HG03457 (cell line): Measurements from ENCODE around the gene GPX5.

Source experiments
- ATAC-seq: cut with Tn5 transposase; IDR thresholded peaks from one replicate; pipeline ENCODE4 v1.9.1; 2021; ENCODE audit warnings: moderate number of reproducible peaks; ENCODE audit not compliant: unreplicated experiment

GPX5 gene

DNA sequence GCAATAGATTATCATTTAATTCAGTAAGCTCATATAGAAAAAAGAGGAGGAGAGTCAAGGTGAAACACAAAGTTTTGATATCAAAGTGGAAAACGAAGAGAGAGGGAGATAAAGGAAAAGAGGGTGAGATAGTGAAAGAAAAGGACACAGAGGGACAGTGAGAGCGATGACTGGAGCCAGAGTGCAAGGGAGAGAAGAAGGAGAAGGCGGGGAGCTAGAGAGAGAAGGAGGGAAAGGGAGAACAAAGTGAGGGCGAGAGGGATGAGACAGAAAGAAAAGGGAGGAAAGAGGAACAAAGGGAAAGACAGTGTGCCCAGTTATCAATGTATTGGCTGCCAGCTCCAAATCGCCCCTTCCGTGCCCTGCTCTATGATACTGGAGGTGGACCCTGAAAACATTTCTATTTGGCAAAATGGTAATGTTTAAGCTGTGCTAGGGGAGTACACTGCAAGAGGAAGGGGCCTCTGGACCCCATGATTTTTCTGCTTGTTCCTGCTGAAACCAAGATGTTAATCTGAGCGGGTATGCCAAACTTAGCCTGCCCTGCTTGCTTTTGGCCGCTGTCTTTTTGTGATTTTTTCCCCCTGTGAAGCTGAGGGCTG, 27.8 kb downstream of the GPX5 start:
- ATAC-seq: no peak

DNA sequence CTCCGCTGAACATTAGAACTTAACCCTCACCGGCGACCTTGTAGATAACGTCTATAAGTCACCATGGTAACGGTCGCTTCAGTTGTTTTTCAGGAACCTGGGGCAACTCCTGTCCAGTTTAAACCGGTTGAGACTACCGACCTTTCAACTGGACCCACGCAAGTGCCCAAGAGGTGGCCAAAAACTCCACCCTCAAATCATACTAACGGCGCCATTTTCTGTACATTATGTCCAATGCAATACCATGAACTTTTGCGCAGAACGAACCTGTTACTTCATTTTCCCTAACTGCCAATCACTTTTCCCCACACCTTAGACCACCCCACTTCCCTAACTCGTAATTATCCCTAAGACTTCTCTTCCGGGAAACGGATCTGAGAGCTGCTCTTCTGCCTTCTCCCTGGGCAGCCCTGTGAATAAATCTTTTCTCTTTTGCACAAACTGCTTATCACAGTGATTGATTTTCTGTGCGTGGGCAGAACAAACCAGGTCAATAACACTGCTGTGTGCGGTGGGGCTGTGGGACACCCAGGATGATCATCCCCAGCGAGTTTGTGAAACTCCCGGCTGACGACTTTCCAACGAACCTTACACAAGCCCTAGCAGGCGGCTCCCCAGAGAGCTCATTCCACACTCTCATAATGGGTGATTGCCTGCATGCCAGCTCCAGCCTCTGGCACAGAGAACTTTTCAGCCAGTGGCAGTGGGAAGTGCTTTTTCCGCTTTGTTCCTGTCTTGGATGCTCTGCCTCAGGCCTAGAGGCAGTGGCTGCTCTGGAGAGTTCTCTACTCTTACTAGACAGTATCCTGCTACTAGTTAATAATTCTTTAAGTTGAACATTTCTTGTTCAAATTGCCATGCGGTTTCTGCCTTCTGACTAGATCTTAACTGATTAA, 28.6 kb downstream of the GPX5 start:
- ATAC-seq: no peak

GRCh38 chr6:28555136-28555535, 29.5 kb downstream of the GPX5 start:
- no peak for ATAC-seq

GRCh38 chr6:28558629-28559028, 32.9 kb downstream of the GPX5 start:
- ATAC-seq: no peak

GRCh38 chr6:28563430-28564095, 37.9 kb downstream of the GPX5 start:
- no peak for ATAC-seq

- no peak for ATAC-seq
Observed at GRCh38 chr6:28565823-28566526, 40.3 kb downstream of the GPX5 start.

GRCh38 chr6:28566527-28567252, 41.0 kb downstream of the GPX5 start:
- ATAC-seq: no peak

GRCh38 chr6:28567506-28567905, 41.8 kb downstream of the GPX5 start:
- no peak for ATAC-seq

DNA sequence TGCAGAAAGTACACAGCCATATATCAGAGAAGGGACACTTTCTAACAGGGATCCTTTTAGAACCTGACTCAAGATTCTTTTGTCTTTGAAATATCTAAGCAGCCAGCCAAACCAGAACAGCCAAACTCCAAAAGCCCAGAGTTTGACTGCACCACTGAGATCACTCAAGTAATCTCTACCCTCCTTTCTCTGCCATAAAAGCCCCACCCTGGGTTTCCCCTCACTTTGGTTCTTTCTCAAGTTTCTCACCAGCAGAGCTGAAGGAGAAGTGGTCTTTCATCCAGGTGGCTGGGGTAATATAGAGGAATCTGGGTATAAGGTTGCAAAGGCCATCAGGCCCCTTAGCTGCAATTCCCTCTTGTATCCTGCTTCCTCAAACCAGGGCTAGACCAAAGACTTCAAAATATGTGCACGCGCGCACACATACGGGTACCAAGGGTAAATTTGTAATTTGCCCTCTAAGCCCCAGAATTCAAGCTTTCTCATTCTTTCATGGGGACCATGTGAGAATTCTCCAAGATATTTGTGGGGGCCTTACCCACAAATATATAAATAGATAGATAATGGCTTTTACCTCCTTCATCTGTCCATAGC, 42.9 kb downstream of the GPX5 start:
- ATAC-seq: no peak

GRCh38 chr6:28569748-28570147, 44.1 kb downstream of the GPX5 start:
- ATAC-seq: no peak

DNA sequence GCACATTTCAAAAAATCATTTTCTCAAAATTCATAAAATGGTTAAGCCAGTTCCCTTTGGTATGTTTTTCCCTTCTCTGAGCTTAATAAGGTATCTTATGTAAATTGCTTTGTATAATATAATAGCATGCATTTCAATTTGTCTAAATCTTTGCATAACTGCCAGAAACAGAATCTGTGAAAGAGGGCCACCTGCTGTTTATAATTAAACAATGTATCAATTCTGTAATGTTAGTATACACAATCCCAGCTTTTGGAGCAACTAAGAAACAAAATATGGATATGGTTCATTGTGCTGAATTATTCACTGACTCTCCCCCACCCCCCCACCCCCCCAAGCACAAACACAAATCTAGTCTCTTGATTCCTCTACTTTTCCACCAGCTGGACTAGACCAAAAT, 54.8 kb downstream of the GPX5 start:
- no peak for ATAC-seq

DNA sequence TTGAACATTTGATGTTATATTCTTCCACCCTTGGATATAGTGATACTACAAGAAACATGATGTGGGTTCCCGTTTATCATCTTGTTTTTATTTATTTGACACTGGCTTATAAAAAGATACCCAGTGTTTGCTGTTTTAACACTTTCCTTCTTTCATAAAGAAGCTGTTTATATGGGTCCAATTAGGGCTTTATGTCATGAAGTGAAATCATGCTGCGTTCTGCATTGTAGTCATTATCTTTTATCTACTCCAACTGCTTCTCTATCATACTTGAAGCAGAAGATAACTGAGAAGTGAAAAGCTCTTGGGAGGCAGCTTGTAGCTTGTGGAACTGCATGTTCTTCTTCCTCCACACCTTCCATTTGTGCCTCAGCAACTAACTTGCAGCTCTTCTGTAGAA, 57.8 kb downstream of the GPX5 start:
- no peak for ATAC-seq
